Osteocyte (in vitro differentiated cells): ENCODE results near the gene MYOZ3. TPM values are rescaled to one million over a fixed set of nuclear protein-coding genes. Genes with fewer than 3 reads are reported as not detected.

Experiments
- DNase-seq: peaks from one replicate; pipeline ENCODE4 v3.0.0; 2021; ENCODE audit warnings: mixed read lengths; ENCODE audit not compliant: unreplicated experiment; ENCODE audit errors: extremely low spot score
- H3K27ac Mint-ChIP-seq: one replicate; pipeline ENCODE4 v1.8.0; 2021; ENCODE audit warnings: mild to moderate bottlenecking, mixed read lengths; ENCODE audit not compliant: unreplicated experiment
- H3K27me3 Mint-ChIP-seq: one replicate; pipeline ENCODE4 v1.8.0; 2021; ENCODE audit warnings: mixed read lengths; ENCODE audit not compliant: unreplicated experiment
- H3K36me3 Mint-ChIP-seq: one replicate; pipeline ENCODE4 v1.8.0; 2021; ENCODE audit warnings: mixed read lengths; ENCODE audit not compliant: unreplicated experiment
- H3K4me1 Mint-ChIP-seq: one replicate; pipeline ENCODE4 v1.8.0; 2021; ENCODE audit warnings: mixed read lengths; ENCODE audit not compliant: unreplicated experiment
- H3K4me3 Mint-ChIP-seq: one replicate; pipeline ENCODE4 v1.8.0; 2021; ENCODE audit warnings: mild to moderate bottlenecking, moderate library complexity, mixed read lengths; ENCODE audit not compliant: unreplicated experiment
- H3K9me3 Mint-ChIP-seq: one replicate; pipeline ENCODE4 v1.8.0; 2021; ENCODE audit warnings: mixed read lengths; ENCODE audit not compliant: unreplicated experiment
- total RNA-seq: library from RNA; stranded (reverse); gene quantifications from 2 replicates; pipeline ENCODE4 v1.2.1, GENCODE V29; 2021
- TF ChIP-seq, protein P1 (sequence below): fragments of 200-600 bp; sonication (generic); IDR thresholded peaks from 2 replicates; pipeline ENCODE4 v1.5.0; 2021; ENCODE audit warnings: antibody characterized with exemption, mild to moderate bottlenecking, moderate library complexity

The MYOZ3 gene
- total RNA-seq, 1 donor from 2014 or later, result 0.27 TPM

DNA sequence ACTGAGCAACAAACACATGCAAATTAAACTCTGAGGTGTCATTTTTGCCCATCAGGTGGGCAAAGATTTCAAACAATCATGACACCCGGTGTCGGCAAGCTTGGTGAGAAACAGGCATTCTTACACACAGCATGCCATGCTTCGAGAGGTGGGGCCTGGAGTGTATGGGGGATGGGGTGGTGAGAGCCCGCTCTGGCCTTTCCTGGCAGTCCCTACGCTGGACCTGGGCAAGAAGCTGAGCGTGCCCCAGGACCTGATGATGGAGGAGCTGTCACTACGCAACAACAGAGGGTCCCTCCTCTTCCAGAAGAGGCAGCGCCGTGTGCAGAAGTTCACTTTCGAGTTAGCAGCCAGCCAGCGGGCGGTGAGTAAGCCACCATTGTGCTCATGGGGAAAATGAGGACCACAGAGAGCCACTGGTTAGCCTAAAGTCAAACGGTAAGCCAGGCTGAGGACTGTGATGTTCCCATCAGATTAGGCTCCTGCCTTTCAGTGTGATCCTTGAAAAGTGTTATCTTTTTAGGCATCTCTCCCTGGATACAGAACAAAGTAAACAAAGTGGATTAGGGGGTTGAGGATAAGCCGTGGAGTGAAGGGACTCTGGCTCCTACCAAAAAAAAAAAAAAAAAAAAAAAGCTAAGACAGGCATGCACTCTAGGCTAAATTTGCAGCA, 9.4 kb downstream of the MYOZ3 start:
- Mint-ChIP-seq H3K4me1 (peaks cover 25% of the 10 kb centered on the region), H3K4me3 (peak overlapping the region; percentile 53), H3K9me3 (no peaks in the 10 kb centered on the region), H3K27me3 (peaks cover 2% of the 10 kb centered on the region), H3K36me3 (no peaks in the 10 kb centered on the region), H3K27ac (peak overlapping the region; percentile 18)
- TF ChIP-seq, protein P1, sequence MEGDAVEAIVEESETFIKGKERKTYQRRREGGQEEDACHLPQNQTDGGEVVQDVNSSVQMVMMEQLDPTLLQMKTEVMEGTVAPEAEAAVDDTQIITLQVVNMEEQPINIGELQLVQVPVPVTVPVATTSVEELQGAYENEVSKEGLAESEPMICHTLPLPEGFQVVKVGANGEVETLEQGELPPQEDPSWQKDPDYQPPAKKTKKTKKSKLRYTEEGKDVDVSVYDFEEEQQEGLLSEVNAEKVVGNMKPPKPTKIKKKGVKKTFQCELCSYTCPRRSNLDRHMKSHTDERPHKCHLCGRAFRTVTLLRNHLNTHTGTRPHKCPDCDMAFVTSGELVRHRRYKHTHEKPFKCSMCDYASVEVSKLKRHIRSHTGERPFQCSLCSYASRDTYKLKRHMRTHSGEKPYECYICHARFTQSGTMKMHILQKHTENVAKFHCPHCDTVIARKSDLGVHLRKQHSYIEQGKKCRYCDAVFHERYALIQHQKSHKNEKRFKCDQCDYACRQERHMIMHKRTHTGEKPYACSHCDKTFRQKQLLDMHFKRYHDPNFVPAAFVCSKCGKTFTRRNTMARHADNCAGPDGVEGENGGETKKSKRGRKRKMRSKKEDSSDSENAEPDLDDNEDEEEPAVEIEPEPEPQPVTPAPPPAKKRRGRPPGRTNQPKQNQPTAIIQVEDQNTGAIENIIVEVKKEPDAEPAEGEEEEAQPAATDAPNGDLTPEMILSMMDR, result no peak
- peak; percentile 63 for DNase-seq

DNA sequence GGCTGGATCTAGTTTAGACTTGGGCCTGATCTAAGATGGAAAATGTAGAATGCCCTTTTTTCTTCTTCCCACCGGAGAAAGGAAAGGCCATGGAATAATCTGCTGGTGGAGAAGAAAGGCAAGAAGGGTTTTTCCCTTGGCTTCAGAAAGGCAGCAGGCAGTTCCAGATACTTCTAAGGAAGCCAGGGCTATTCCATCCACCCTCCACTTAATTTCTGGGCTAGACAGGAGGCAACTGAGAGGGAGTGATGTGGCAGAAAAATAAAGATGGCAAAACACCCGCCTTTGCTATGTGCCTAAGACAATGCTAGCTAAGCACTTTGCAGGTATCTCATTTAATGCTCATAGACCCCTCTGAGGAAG, 9.9 kb downstream of the MYOZ3 start:
- Mint-ChIP-seq H3K4me1 (peaks cover 25% of the 10 kb centered on the region), H3K4me3 (peak overlapping the region; percentile 53), H3K36me3 (no peaks in the 10 kb centered on the region), H3K27me3 (peaks cover 2% of the 10 kb centered on the region), H3K9me3 (no peaks in the 10 kb centered on the region), H3K27ac (peak overlapping the region; percentile 5)
- TF ChIP-seq, protein P1, result no peak
- no peak for DNase-seq

- H3K27ac Mint-ChIP-seq, result no peak overlapping the region
- H3K4me1 Mint-ChIP-seq, result peaks cover 25% of the 10 kb centered on the region
- no peaks in the 10 kb centered on the region for H3K9me3 Mint-ChIP-seq
- peaks cover 2% of the 10 kb centered on the region for H3K27me3 Mint-ChIP-seq
- H3K4me3 Mint-ChIP-seq, result peak overlapping the region; percentile 77
- DNase-seq, result peak; percentile 84
- TF ChIP-seq, protein P1, result no peak
- H3K36me3 Mint-ChIP-seq, result no peaks in the 10 kb centered on the region
Observed at GRCh38 chr5:150671509-150672236, 10.6 kb downstream of the MYOZ3 start.

DNA sequence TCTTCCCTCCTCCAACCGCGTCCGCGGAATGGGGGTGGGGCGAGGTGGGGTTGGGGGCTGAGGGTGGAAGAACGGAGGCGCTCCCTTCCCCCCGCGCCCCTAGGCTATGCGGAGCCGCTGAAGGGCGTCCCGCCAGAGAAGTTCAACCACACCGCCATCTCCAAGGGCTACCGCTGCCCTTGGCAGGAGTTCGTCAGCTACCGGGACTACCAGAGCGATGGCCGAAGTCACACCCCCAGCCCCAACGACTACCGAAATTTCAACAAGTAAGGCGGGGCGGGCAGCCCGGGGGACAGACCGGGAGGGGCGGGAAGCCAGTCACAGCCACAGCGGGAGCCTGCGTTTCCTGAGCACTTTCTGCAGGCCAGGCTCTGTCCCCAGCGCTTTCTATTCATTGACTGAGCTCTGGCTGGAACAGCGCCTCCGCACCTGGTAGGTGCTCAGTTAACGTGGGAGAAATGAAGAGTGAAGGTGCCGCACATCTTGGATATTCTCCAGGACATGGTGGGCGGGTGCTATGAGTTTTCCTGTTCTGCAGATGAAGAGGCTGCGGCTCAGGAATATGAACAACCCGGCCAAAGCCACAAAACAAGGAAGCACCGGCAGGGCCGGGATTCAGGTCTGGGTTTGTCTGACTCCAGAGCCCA, 11.3 kb downstream of the MYOZ3 start:
- Mint-ChIP-seq H3K27me3 (peaks cover 2% of the 10 kb centered on the region), H3K4me3 (peak overlapping the region; percentile 77), H3K36me3 (no peaks in the 10 kb centered on the region), H3K4me1 (peaks cover 25% of the 10 kb centered on the region), H3K9me3 (no peaks in the 10 kb centered on the region), H3K27ac (peak overlapping the region; percentile 8)
- no peak for DNase-seq
- TF ChIP-seq, protein P1, result peak; percentile 9

- peak; percentile 62 for DNase-seq
- no peaks in the 10 kb centered on the region for H3K36me3 Mint-ChIP-seq
- no peak overlapping the region for H3K27ac Mint-ChIP-seq
- no peaks in the 10 kb centered on the region for H3K9me3 Mint-ChIP-seq
- peaks cover 25% of the 10 kb centered on the region for H3K4me1 Mint-ChIP-seq
- H3K27me3 Mint-ChIP-seq, result peaks cover 2% of the 10 kb centered on the region
- TF ChIP-seq, protein P1, result no peak
- peak overlapping the region; percentile 77 for H3K4me3 Mint-ChIP-seq
Observed at GRCh38 chr5:150672884-150673275, 11.8 kb downstream of the MYOZ3 start.
